ENCODE data around the gene CCDC192.

DNA sequence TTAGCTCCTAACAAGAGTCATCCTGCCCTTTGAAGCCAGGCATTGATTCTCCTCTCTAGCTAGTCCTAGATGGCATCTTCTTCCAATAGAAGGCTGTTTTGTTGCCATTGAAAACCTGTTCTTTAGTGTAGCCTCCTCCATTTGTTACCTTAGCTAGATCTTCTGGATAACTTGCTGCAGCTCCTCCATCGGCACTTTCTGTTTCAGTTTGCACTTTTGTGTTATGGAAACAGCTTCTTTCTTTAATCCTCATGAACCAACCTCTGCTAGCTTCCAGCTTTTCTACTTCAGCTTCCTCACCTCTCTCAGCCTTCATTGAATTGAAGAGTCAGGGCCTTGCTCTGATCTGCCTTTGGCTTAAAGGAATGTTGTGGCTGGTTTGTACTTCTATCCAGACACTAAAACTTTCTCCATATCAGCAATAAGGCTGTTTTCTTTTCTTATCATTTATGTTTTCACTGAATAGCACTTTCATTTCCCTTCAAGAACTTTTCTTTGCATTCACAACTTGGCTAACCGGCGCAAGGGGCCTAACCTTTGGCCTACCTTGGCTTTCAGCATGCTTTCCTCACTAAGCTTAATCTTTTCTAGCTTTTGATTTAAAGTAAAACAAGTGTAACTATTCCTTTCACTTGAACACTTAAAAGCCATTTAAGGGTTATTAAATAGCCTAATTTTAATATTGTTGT lies 213.8 kb downstream of the CCDC192 start:
- TF ChIP-seq, protein P1, sequence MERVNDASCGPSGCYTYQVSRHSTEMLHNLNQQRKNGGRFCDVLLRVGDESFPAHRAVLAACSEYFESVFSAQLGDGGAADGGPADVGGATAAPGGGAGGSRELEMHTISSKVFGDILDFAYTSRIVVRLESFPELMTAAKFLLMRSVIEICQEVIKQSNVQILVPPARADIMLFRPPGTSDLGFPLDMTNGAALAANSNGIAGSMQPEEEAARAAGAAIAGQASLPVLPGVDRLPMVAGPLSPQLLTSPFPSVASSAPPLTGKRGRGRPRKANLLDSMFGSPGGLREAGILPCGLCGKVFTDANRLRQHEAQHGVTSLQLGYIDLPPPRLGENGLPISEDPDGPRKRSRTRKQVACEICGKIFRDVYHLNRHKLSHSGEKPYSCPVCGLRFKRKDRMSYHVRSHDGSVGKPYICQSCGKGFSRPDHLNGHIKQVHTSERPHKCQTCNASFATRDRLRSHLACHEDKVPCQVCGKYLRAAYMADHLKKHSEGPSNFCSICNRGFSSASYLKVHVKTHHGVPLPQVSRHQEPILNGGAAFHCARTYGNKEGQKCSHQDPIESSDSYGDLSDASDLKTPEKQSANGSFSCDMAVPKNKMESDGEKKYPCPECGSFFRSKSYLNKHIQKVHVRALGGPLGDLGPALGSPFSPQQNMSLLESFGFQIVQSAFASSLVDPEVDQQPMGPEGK (CRISPR knock-in tag; IDR thresholded peaks at IDR 0.05; ENCODE audit: borderline replicate concordance): no peak
- TF ChIP-seq, protein P2, sequence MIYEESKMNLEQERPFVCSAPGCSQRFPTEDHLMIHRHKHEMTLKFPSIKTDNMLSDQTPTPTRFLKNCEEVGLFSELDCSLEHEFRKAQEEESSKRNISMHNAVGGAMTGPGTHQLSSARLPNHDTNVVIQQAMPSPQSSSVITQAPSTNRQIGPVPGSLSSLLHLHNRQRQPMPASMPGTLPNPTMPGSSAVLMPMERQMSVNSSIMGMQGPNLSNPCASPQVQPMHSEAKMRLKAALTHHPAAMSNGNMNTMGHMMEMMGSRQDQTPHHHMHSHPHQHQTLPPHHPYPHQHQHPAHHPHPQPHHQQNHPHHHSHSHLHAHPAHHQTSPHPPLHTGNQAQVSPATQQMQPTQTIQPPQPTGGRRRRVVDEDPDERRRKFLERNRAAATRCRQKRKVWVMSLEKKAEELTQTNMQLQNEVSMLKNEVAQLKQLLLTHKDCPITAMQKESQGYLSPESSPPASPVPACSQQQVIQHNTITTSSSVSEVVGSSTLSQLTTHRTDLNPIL (CRISPR knock-in tag; IDR thresholded peaks at IDR 0.05; ENCODE audit: low read depth): no peak
- TF ChIP-seq, protein P3, sequence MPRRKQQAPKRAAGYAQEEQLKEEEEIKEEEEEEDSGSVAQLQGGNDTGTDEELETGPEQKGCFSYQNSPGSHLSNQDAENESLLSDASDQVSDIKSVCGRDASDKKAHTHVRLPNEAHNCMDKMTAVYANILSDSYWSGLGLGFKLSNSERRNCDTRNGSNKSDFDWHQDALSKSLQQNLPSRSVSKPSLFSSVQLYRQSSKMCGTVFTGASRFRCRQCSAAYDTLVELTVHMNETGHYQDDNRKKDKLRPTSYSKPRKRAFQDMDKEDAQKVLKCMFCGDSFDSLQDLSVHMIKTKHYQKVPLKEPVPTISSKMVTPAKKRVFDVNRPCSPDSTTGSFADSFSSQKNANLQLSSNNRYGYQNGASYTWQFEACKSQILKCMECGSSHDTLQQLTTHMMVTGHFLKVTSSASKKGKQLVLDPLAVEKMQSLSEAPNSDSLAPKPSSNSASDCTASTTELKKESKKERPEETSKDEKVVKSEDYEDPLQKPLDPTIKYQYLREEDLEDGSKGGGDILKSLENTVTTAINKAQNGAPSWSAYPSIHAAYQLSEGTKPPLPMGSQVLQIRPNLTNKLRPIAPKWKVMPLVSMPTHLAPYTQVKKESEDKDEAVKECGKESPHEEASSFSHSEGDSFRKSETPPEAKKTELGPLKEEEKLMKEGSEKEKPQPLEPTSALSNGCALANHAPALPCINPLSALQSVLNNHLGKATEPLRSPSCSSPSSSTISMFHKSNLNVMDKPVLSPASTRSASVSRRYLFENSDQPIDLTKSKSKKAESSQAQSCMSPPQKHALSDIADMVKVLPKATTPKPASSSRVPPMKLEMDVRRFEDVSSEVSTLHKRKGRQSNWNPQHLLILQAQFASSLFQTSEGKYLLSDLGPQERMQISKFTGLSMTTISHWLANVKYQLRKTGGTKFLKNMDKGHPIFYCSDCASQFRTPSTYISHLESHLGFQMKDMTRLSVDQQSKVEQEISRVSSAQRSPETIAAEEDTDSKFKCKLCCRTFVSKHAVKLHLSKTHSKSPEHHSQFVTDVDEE (CRISPR knock-in tag; IDR thresholded peaks at IDR 0.05): no peak
- TF ChIP-seq SNAI2 (CRISPR knock-in tag; IDR thresholded peaks at IDR 0.05) (no peak), OSR1 (CRISPR knock-in tag; IDR thresholded peaks at IDR 0.05) (no peak), ZC3H10 (CRISPR knock-in tag; IDR thresholded peaks at IDR 0.05) (no peak)

All from SK-N-SH treated with all-trans-retinoic acid at 6 μM for 48 hours (cell line).